Tibial nerve (tissue), 4 donors: ENCODE data around the gene NCAN. TPM values are rescaled to one million over a fixed set of nuclear protein-coding genes. Genes with fewer than 3 reads are reported as not detected.
A peak's percentile ranks its signal among the peaks of the same experiment; 100 is the strongest.

Experiments used
- DNase-seq, 2 donors: peaks; one replicate each; pipeline ENCODE4 v3.0.0-alpha.2; 2019; ENCODE audit warnings: low spot score in 2 of 2
- H3K27ac ChIP-seq, 4 donors: fragments of 200-600 bp; sonication (generic) in 3 of 4; one replicate each; pipeline ENCODE4 v1.5.1; 2017 to 2019; ENCODE audit warnings: mild to moderate bottlenecking in 1 of 4
- H3K27me3 ChIP-seq, 2 donors: fragments of 200-600 bp; sonication (generic) in 1 of 2; one replicate each; pipeline versions ENCODE4 v1.5.1 to v1.6.0; 2017 to 2019
- H3K36me3 ChIP-seq, 3 donors: fragments of 200-600 bp; sonication (generic); one replicate each; pipeline ENCODE4 v1.5.1; 2018 to 2019
- H3K4me1 ChIP-seq, 4 donors: fragments of 200-600 bp; sonication (generic) in 3 of 4; one replicate each; pipeline ENCODE4 v1.5.1; 2017 to 2019
- H3K4me3 ChIP-seq, 4 donors: fragments of 200-600 bp; sonication (generic) in 3 of 4; one replicate each; pipeline ENCODE4 v1.5.1; 2017 to 2019; ENCODE audit warnings: mild to moderate bottlenecking in 1 of 4, moderate library complexity in 1 of 4
- H3K9me3 ChIP-seq, 4 donors: fragments of 200-600 bp; sonication (generic) in 3 of 4; one replicate each; pipeline ENCODE4 v1.5.1; 2017 to 2019
- EP300 ChIP-seq, 2 donors: sonication (generic); formaldehyde crosslinking; IDR thresholded peaks; one replicate each; pipeline ENCODE4 v1.6.1; 2017; ENCODE audit warnings: antibody characterized with exemption in 2 of 2, mild to moderate bottlenecking in 1 of 2
- POLR2A ChIP-seq, 2 donors: fragments of 450-650 bp; IDR thresholded peaks; one replicate each; pipeline ENCODE4 v1.6.1; 2017; ENCODE audit warnings: antibody characterized with exemption in 2 of 2, mild to moderate bottlenecking in 2 of 2, moderate library complexity in 2 of 2
- WGBS, 2 donors: methylation state at CpG; one replicate each; pipeline ENCODE4 v1.1.5; 2018; 5-methylcytosine and 5-hydroxymethylcytosine counted together
- total RNA-seq, 4 donors: library from RNA; depleted of rRNA; stranded (reverse); fragments of >200 nt; gene quantifications; one replicate each; pipeline ENCODE4 v1.1.0, GENCODE V29; 2016
- TF ChIP-seq, protein P1 (sequence below), 5 experiments: fragments of 200-600 bp in 3 of 5; fragments of 450-650 bp in 2 of 5; sonication (generic) in 3 of 5; IDR thresholded peaks; one replicate each; pipeline ENCODE4 v1.5.1; 2016 to 2019; ENCODE audit warnings: antibody characterized with exemption in 5 of 5, mild to moderate bottlenecking in 3 of 5, moderate library complexity in 2 of 5

The NCAN gene
- total RNA-seq, 4 donors from 2014 or later, result not detected

DNA sequence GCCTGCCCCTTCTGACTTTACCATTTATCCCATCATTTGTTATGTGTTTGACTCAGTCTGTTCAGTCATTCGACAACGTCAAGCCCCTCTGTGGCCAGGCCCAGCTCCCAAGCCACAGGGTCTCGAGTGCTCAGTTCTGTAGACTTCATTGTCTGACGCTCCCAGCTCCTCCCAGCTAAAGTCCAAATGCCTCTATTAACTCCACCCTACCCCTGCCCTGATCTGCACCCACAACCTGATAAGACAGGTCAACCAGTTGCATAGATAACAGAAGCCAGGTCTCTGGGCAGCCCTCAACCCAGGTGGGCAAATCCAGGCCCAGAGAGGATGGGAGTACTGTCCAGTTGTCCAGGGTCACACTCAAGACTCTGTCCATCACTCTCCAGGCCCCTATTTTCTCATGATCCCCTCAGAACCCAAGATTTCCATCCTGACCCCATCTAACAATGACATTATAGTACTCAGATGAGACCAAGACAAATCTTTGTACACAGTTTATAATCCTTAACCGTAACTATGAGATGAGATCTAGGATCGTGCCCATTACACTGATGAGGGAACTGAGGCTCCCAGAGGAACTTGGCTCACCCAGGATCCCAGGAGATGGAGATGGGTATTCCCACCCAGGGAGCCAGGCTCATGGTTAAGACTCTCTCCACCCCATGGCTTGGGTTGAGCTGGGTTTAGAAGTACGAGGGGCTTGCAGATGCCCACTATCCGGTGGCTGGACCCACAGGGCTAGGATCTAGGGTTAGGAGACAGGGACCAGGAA, 60.3 kb downstream of the NCAN start:
- peaks cover 0 to 10% (median 3%) of the 10 kb centered on the region in 4 donors for H3K4me1 ChIP-seq
- peaks cover 0 to 27% (median 0%) of the 10 kb centered on the region in 3 donors for H3K36me3 ChIP-seq
- no peaks in the 10 kb centered on the region for H3K27me3 ChIP-seq
- no peak for DNase-seq
- TF ChIP-seq POLR2A (IDR thresholded peaks at IDR 0.05) (no peak), EP300 (IDR thresholded peaks at IDR 0.05) (no peak)
- TF ChIP-seq, protein P1, sequence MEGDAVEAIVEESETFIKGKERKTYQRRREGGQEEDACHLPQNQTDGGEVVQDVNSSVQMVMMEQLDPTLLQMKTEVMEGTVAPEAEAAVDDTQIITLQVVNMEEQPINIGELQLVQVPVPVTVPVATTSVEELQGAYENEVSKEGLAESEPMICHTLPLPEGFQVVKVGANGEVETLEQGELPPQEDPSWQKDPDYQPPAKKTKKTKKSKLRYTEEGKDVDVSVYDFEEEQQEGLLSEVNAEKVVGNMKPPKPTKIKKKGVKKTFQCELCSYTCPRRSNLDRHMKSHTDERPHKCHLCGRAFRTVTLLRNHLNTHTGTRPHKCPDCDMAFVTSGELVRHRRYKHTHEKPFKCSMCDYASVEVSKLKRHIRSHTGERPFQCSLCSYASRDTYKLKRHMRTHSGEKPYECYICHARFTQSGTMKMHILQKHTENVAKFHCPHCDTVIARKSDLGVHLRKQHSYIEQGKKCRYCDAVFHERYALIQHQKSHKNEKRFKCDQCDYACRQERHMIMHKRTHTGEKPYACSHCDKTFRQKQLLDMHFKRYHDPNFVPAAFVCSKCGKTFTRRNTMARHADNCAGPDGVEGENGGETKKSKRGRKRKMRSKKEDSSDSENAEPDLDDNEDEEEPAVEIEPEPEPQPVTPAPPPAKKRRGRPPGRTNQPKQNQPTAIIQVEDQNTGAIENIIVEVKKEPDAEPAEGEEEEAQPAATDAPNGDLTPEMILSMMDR (IDR thresholded peaks at IDR 0.05), result no peak
- H3K27ac ChIP-seq, result peak overlapping the region in 1 of 4 donors; percentile 60
- peak overlapping the region in 1 of 4 donors; percentile 37 for H3K4me3 ChIP-seq
- 83 to 87% methylated on average over 8 of the region's 8 CpGs for WGBS, 2 donors
- H3K9me3 ChIP-seq, result no peaks in the 10 kb centered on the region

GRCh38 chr19:19274146-19274545, 62.4 kb downstream of the NCAN start:
- Histone ChIP-seq H3K9me3 (no peaks in the 10 kb centered on the region), H3K4me1 (peaks cover 0 to 10% (median 3%) of the 10 kb centered on the region in 4 donors), H3K4me3 (no peak overlapping the region), H3K27me3 (no peaks in the 10 kb centered on the region), H3K36me3 (peaks cover 3 to 48% (median 4%) of the 10 kb centered on the region in 3 donors), H3K27ac (no peak overlapping the region)
- TF ChIP-seq EP300 (IDR thresholded peaks at IDR 0.05) (no peak), POLR2A (IDR thresholded peaks at IDR 0.05) (no peak)
- TF ChIP-seq, protein P1 (IDR thresholded peaks at IDR 0.05), result no peak
- DNase-seq, result no peak
- 89 to 90% methylated on average over 8 of the region's 8 CpGs for WGBS, 2 donors

DNA sequence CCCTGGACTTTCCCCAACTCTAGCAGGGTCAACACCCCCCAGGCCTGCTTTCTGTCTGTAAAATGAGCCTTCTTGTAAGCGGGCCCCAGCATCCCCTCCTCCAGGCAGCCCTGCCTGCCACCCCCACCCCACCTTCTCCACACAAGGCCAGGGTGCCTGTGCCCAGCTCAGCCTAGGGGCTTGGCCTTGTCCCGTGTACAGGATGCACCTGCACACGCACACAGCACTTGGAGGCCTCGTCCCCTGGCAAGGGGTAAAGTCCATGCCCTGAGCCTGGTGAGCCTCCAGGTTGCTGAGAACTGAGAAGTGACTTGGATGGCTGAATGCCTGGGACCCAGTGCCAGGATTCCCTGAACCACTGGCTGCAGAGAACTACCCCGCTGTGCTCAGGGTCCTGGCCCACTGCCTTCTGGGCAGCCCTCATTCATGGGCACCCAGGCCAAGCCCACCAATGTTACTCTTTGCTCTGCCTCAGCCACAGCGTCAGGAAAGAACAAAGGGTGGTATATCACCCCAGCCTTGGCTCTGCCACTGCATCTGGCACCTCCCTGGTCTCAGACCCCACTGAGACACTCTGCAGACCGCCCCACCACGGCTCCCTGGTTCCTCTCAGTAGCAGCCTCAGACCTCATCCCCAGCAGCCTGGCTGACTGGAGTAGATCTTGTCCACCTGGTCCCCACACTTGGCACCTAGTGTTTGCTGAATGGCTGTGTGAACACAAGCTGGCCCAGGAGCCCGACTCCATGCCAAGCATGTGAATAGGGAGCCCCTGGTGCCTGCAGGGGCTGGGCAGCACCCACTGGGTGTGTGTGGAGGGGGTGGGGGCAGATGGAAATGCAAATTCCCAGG, 63.2 kb downstream of the NCAN start:
- Histone ChIP-seq H3K4me1 (peaks cover 0 to 10% (median 3%) of the 10 kb centered on the region in 4 donors), H3K36me3 (peaks cover 4 to 56% (median 8%) of the 10 kb centered on the region in 3 donors), H3K27ac (no peak overlapping the region), H3K9me3 (no peaks in the 10 kb centered on the region), H3K4me3 (no peak overlapping the region), H3K27me3 (no peaks in the 10 kb centered on the region)
- TF ChIP-seq POLR2A (IDR thresholded peaks at IDR 0.05) (no peak), EP300 (IDR thresholded peaks at IDR 0.05) (no peak)
- TF ChIP-seq, protein P1 (IDR thresholded peaks at IDR 0.05), result no peak
- WGBS, 2 donors, result 74 to 76% methylated on average over 7 to 8 of the region's 9 CpGs
- DNase-seq, result no peak

DNA sequence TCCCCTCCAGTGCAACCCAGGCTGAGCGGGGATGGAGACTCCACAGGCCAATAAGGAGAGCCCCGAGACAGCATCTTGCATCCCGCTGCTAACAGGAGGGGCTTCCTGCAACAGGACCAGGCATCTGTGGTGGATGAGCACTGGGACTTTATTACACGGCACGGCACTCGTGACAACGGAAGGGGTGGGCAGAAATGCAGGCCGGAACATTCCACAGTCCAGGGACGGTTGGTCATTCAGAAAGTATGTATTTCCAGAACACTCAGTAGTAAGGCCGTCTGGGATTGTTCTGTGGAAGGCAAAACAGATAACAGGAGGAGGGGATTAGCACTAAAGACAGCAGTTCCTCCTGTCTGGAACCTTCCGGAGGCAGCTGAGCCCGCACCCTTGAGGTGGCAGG, 64.6 kb downstream of the NCAN start:
- Histone ChIP-seq H3K36me3 (peaks cover 4 to 70% (median 9%) of the 10 kb centered on the region in 3 donors), H3K9me3 (no peaks in the 10 kb centered on the region), H3K27me3 (no peaks in the 10 kb centered on the region), H3K4me1 (peaks cover 0 to 10% (median 3%) of the 10 kb centered on the region in 4 donors), H3K4me3 (no peak overlapping the region), H3K27ac (no peak overlapping the region)
- 78 to 81% methylated on average over 11 to 12 of the region's 12 CpGs for WGBS, 2 donors
- DNase-seq, result no peak
- TF ChIP-seq EP300 (IDR thresholded peaks at IDR 0.05), result no peak
- TF ChIP-seq, protein P1 (IDR thresholded peaks at IDR 0.05), result no peak
- TF ChIP-seq POLR2A (IDR thresholded peaks at IDR 0.05), result no peak
